NOMO-1 (cell line): Measurements from ENCODE around the gene INSR.
"Not testable (repeated sequence)": the region's sequence is repeated elsewhere in the genome, so short reads cannot be mapped to it uniquely, and the experiment has no call there.

Experiments used
- DNase-seq, 2 experiments: peaks; one replicate each; lab custom pipeline; 2025; ENCODE audit not compliant: unreplicated experiment in 2 of 2; lab: John Stamatoyannopoulos, UW

The INSR gene

DNA sequence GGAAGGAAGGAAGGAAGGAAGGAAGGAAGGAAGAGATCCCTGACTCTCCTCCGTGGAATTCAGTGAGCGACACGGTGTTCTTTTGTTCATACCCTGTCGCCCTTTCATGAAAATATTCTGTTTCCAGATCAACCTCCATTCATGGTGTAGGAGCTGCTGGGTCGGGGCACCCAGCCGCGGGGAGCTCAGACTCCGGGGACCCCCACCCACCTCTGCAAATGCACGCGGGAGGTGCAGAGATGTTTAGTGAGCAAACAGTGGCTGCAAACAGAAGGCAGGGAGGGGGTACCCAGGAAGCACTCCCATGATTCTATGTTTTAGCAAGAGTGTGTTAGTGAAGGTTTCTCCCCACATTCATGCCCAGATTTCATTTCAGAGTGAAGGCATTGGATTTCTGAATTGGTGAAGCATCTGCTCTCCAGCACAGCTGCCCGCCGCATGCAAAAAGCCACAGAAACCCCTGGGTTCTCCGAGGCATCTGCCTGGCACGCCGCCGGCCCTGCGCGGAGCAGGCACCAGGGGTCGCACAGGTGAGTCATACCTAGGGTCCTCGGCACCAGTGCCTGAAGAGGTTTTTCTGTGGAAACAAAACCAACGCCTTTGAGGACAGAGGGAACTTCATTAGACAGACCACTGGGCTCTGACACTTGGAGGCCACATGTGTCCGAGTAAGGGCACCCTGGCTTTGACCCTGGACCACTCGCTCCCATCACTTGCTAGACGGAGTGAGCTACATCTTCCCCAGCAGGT lies 144.1 kb downstream of the INSR start:
- no peak for DNase-seq

DNA sequence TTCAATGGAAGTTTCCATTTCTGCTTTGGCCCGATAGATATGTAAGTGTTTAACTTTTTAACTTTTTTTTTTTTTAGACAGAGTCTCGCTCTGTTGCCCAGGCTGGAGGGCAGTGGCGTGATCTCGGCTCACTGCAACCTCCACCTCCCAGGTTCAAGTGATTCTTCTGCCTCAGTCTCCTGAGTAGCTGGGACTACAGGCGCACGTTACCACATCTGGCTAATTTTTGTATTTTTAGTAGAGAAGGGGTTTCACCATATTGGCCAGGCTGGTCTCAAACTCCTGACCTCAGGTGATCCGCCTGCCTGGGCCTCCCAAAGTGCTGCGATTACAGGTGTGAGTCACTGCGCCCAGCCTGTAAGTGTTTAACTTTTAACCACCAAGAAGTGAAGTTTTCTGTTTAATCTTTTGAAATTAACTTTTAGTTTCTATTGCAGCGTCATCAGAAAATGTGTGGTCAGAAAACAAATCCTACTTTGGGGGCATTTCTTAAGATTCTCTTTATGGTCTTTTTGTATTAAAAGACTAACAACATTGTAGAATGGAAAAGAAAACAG lies 147.0 kb downstream of the INSR start:
- DNase-seq = not testable (repeated sequence)

- not testable (repeated sequence) for DNase-seq
Observed at GRCh38 chr19:7146086-7146485, 148.1 kb downstream of the INSR start.

DNA sequence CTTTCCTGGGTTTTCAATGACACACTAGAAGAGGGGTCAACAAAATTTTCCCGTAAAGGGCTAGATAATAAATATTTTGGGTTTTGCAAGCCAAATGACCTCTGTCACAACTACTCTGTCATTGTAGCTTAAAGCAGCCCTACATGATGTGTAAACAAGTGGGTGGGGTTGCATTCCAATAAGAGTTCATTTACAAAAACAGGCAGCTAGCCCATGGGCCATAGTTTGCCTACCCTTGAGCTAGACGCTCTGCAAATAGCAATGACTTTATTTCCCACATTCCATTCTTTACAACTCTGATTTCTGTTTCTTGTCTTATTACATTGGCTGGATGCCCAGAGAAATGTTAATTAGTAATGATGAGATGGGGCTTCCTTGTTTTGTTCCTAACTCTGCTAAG lies 148.7 kb downstream of the INSR start:
- DNase-seq = no peak

GRCh38 chr19:7142771-7143170 lies 151.4 kb downstream of the INSR start:
- DNase-seq = no peak

DNA sequence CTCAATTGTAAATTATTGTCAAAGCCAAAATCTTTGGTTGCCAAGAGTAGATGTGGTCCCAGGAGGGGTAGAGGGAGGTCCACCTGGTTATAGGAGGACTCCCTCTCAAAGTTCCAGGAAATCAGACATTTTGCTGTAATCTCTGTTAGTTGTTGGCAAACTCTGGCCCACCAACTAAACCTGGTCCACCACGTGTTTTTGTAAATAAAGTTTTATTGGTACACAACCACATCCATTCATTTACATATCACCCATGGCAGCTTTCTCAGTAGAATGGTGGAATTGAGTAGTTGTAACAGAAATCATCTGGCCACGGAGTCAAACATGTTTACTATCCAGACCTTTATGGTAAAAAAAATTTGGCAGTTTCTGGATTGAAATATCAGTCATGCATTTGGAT lies 154.1 kb downstream of the INSR start:
- DNase-seq = no peak

GRCh38 chr19:7139095-7139494 lies 155.1 kb downstream of the INSR start:
- no peak for DNase-seq

- DNase-seq = no peak
Observed at GRCh38 chr19:7138402-7138801, 155.8 kb downstream of the INSR start.

GRCh38 chr19:7137120-7137519 lies 157.1 kb downstream of the INSR start:
- no peak for DNase-seq

DNA sequence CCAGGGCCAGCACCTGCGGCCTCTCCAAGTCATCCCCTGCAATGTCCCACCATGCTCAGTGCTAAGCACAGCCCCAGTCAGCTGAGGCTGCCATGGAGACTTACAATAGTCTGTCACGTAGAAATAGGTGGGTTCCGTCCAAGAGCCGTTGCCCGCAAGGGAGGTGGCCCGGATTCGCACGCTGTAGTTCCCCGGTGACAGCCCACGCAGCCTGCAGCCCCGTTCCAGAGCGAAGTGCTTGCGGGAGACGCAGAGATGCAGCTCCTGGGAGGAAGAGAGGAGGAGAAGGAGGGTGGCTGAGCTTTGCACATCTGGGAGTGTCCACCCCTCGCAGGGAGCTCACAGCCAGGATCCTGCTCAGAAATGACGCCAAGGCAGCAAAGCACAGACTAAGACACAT lies 162.2 kb downstream of the INSR start:
- no peak for DNase-seq

DNA sequence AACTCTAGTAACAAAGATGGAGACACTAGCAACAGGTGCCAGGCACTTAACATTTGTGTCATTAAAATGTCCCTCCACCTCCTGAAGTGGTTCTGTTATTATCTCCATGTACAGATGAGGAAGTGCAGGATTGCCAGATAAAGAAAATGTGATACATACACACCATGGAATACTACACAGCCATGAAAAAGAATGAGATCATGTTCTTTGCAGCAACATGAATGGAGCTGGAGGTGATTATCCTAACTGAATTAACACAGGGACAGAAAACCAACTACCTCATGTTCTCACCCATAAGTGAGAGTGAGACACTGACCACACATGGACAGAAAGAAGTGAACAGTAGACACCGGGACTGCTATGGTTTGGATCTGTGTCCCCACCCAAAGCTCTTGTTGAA lies 164.2 kb downstream of the INSR start:
- no peak for DNase-seq

DNA sequence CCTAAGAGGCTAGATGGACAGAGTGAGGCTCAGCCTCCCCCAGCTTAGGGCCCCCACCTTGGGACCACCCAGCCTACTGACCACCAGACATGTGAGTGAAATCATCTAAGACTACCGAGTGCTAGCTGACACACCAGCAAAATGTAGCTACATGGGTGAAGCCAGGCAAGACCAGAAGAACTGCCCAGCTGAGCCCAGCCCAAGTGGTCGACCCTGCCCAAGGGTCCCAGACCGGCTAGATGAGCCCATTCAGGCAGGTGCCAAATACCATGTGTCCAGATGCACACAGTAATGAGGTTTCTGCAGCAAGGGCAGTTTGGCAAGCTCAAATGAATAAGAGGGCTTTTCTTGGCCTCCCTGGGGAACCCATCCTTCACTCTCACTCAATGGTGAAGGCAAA lies 168.1 kb downstream of the INSR start:
- no peak for DNase-seq

GRCh38 chr19:7125221-7125620 lies 169.0 kb downstream of the INSR start:
- DNase-seq = no peak

DNA sequence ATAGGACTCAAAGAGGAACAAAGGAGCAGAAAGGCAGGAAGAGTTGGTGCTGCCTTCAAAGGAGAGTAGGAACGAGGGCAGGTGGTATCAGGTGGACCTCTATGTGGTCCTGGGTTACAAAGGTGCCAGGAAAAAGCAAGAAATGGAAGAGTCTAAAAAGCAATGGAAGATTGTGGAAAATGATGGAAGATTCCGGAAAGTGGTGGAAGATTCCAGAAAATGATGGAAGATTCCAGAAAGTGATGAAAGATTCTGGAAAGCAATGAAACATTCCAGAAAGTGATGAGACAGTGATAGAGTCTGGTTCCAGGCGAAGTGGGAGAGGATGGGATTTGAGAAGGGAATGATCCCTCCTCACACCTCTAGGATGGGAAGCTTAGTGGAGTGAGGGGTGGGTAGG lies 169.4 kb downstream of the INSR start:
- no peak for DNase-seq

DNA sequence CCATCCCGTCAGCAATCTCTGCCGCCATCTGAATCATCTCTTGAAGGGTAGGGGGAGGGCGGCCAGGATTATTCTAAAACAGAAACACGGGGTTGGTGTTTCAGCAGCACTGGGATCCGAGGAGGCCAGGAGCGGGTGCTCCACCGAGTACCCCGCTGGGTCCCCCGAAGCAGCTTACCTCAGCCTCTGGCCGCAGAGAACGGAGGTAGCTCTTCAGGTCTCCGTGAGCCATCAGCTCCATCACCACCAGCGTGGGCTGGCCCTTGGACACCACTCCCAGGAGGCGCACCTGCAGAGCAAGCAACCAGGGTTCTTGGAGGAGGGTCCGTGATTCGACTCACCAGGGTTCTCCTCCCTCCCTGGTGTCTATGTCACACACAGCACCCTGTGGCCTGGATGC lies 171.5 kb downstream of the INSR start:
- no peak for DNase-seq

- no peak for DNase-seq
Observed at GRCh38 chr19:7120499-7120898, 173.7 kb downstream of the INSR start.

GRCh38 chr19:7119582-7119981 lies 174.6 kb downstream of the INSR start:
- DNase-seq = no peak

- no peak for DNase-seq
Observed at GRCh38 chr19:7117248-7117647, 177.0 kb downstream of the INSR start.

DNA sequence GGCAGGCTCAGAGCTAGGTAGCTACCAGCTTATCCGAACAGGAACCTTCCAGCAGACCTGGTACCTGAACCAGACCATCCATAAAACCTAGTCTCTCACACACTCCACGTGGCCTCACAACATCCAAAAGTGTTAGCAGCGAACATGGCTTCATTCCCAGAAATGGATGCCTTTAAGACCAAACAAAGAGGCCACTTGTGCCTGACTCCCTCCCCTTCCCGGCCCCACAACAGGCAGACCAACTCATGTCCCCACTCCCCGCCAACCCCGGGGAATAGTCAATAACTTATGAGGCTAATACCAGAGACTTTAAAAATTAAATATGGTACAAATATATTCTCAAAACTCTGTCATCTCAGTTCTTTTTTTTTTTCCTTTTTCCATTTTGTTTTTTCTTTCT lies 178.5 kb downstream of the INSR start:
- DNase-seq = no peak

- no peak for DNase-seq
Observed at GRCh38 chr19:7113233-7113632, 181.0 kb downstream of the INSR start.

GRCh38 chr19:7112675-7113074 lies 181.5 kb downstream of the INSR start:
- DNase-seq = no peak

- DNase-seq = no peak
Observed at GRCh38 chr19:7109678-7110289, 184.4 kb downstream of the INSR start.
